Suprapubic skin (tissue), 4 donors: ENCODE results near the gene SLC5A12. TPM values are rescaled to one million over a fixed set of nuclear protein-coding genes. Genes with fewer than 3 reads are reported as not detected.

ENCODE experiments used
- DNase-seq, 2 donors: peaks; one replicate each; pipeline ENCODE4 v3.0.0-alpha.2; 2019; ENCODE audit warnings: low spot score in 2 of 2
- H3K27ac ChIP-seq: fragments of 200-600 bp; sonication (generic); one replicate; pipeline ENCODE4 v1.5.1; 2019
- H3K27me3 ChIP-seq: fragments of 200-600 bp; sonication (generic); one replicate; pipeline ENCODE4 v1.5.1; 2019
- H3K36me3 ChIP-seq: fragments of 200-600 bp; sonication (generic); one replicate; pipeline ENCODE4 v1.5.1; 2019
- H3K4me1 ChIP-seq: fragments of 200-600 bp; sonication (generic); one replicate; pipeline ENCODE4 v1.5.1; 2019
- H3K4me3 ChIP-seq: fragments of 200-600 bp; sonication (generic); one replicate; pipeline ENCODE4 v1.5.1; 2019; ENCODE audit warnings: mild to moderate bottlenecking
- H3K9me3 ChIP-seq: fragments of 200-600 bp; sonication (generic); one replicate; pipeline ENCODE4 v1.5.1; 2019
- CTCF ChIP-seq, 2 donors: fragments of 200-600 bp in 1 of 2; fragments of 450-650 bp in 1 of 2; sonication (generic) in 1 of 2; IDR thresholded peaks; one replicate each; pipeline ENCODE4 v1.5.1; 2016 to 2019; ENCODE audit warnings: antibody characterized with exemption in 2 of 2, mild to moderate bottlenecking in 1 of 2, moderate library complexity in 1 of 2
- EP300 ChIP-seq: sonication (generic); formaldehyde crosslinking; IDR thresholded peaks from one replicate; pipeline ENCODE4 v1.6.1; 2017; ENCODE audit warnings: antibody characterized with exemption
- POLR2A ChIP-seq, 2 donors: fragments of 450-650 bp; IDR thresholded peaks; one replicate each; pipeline ENCODE4 v1.6.1; 2017; ENCODE audit warnings: antibody characterized with exemption in 2 of 2, mild to moderate bottlenecking in 2 of 2, moderate library complexity in 2 of 2
- POLR2AphosphoS5 ChIP-seq, 3 donors: sonication (generic); formaldehyde crosslinking; IDR thresholded peaks; one replicate each; pipeline ENCODE4 v1.6.1; 2017; ENCODE audit warnings: antibody characterized with exemption in 3 of 3
- WGBS: methylation state at CpG from one replicate; pipeline ENCODE4 v1.1.5; 2018; 5-methylcytosine and 5-hydroxymethylcytosine counted together
- total RNA-seq, 4 donors: library from RNA; depleted of rRNA; stranded (reverse); fragments of >200 nt; gene quantifications; one replicate each; pipeline ENCODE4 v1.1.0, GENCODE V29; 2016

SLC5A12 gene
- not detected for total RNA-seq

- H3K4me1 ChIP-seq = no peaks in the 10 kb centered on the region
- H3K36me3 ChIP-seq = no peaks in the 10 kb centered on the region
- no peak within 1 kb of the TSS for H3K4me3 ChIP-seq
- DNase-seq = no peak
- no peak within 1 kb of the TSS for H3K27ac ChIP-seq
- TF ChIP-seq CTCF (IDR thresholded peaks at IDR 0.05) = no peak
- no peak for TF ChIP-seq POLR2A (IDR thresholded peaks at IDR 0.05)
- TF ChIP-seq POLR2AphosphoS5 (IDR thresholded peaks at IDR 0.05) = no peak
- no peak for TF ChIP-seq EP300
- no peaks in the 10 kb centered on the region for H3K9me3 ChIP-seq
- 57% methylated on average over 3 of the region's 3 CpGs for WGBS
- no peaks in the 10 kb centered on the region for H3K27me3 ChIP-seq
These were observed at the start of gene SLC5A12 for GRCh38 chr11:26721948-26722475. TSS of gene SLC5A12 (minus strand) at chr11:26722060. CDS start at chr11:26721714, 346 bp downstream.

DNA sequence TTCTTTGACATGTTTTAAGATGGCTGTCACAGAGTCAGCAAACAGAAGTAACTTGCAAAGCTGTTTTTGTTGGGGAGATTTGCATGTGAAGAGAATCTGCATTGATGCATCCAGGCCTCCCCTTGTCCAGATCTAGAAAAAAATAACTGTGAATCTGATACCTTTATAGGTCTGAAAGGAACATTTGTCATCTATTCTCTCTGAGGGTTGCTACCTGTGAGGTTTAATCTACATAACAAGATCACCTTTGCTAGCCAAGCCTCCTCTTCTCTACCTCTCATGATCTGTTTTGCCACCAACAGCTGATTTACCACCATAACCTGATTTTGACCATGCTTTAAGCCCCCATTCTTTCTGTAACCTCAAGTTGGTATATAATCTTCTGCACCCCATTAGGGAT lies 47.2 kb upstream of the SLC5A12 start:
- Histone ChIP-seq H3K27me3 (no peaks in the 10 kb centered on the region), H3K4me3 (no peak overlapping the region), H3K4me1 (no peaks in the 10 kb centered on the region), H3K27ac (no peak overlapping the region), H3K9me3 (no peaks in the 10 kb centered on the region), H3K36me3 (no peaks in the 10 kb centered on the region)
- DNase-seq = no peak
- no peak for TF ChIP-seq EP300
- TF ChIP-seq CTCF (IDR thresholded peaks at IDR 0.05) = no peak
- no peak for TF ChIP-seq POLR2A (IDR thresholded peaks at IDR 0.05)
- no peak for TF ChIP-seq POLR2AphosphoS5 (IDR thresholded peaks at IDR 0.05)

- Histone ChIP-seq H3K4me3 (no peak overlapping the region), H3K27ac (no peak overlapping the region), H3K27me3 (no peaks in the 10 kb centered on the region), H3K4me1 (no peaks in the 10 kb centered on the region), H3K9me3 (no peaks in the 10 kb centered on the region), H3K36me3 (no peaks in the 10 kb centered on the region)
- TF ChIP-seq POLR2AphosphoS5 (IDR thresholded peaks at IDR 0.05) (no peak), EP300 (no peak), CTCF (IDR thresholded peaks at IDR 0.05) (no peak), POLR2A (IDR thresholded peaks at IDR 0.05) (no peak)
- 88% methylated on average over 2 of the region's 2 CpGs for WGBS
- DNase-seq = no peak
These were observed 45.2 kb upstream of the SLC5A12 start for GRCh38 chr11:26767060-26767459.

DNA sequence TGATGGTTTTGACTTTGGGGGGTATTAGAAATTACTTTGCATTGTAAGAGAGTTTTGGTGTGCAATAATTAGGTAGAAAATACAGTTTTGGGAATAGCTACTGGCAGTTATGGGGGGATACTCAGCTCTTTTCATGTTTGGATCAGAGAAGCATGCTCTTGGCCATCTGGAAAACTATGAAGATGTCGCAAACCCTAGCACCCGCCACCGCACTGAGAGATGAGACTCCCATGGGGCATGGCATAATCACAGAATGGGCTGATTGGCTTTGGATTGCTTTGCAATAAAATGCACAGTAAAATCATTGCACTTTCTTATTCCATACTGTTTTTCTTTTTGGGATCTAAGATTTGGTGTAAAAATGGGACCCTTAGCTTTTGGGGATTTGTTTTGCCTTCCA lies 43.5 kb upstream of the SLC5A12 start:
- WGBS = 93% methylated on average over 3 of the region's 3 CpGs
- Histone ChIP-seq H3K4me1 (no peaks in the 10 kb centered on the region), H3K27me3 (no peaks in the 10 kb centered on the region), H3K9me3 (no peaks in the 10 kb centered on the region), H3K27ac (no peak overlapping the region), H3K4me3 (no peak overlapping the region), H3K36me3 (no peaks in the 10 kb centered on the region)
- TF ChIP-seq CTCF (IDR thresholded peaks at IDR 0.05) = no peak
- no peak for TF ChIP-seq EP300
- TF ChIP-seq POLR2AphosphoS5 (IDR thresholded peaks at IDR 0.05) = no peak
- TF ChIP-seq POLR2A (IDR thresholded peaks at IDR 0.05) = no peak
- no peak for DNase-seq

DNA sequence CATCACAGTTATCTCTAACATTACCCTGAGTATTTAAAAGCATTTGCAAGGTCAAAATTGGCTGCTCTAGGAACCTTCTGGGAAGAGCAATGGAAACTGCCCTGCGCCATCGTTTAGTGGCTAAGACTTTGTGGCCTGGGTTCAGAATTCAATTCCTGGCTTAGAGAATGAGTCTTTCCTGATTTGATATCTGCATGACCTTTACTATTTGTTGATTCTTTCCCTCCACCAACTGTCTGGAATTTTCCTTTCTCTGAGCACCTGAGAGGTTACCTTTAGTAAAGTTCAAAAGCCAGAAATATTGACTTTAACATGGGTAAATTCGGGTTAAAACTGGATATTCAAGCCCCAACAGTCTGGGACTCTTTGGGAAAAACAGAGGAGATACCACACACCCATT lies 43.0 kb upstream of the SLC5A12 start:
- no peak for DNase-seq

More for the DNA sequence above, 43.0 kb upstream of the SLC5A12 start:
- H3K4me1 ChIP-seq = no peaks in the 10 kb centered on the region
- H3K27ac ChIP-seq = no peak overlapping the region
- no peaks in the 10 kb centered on the region for H3K36me3 ChIP-seq
- H3K4me3 ChIP-seq = no peak overlapping the region
- no peaks in the 10 kb centered on the region for H3K27me3 ChIP-seq
- TF ChIP-seq POLR2A (IDR thresholded peaks at IDR 0.05) (no peak), CTCF (IDR thresholded peaks at IDR 0.05) (no peak), EP300 (no peak), POLR2AphosphoS5 (IDR thresholded peaks at IDR 0.05) (no peak)
- no peaks in the 10 kb centered on the region for H3K9me3 ChIP-seq
- 90% methylated on average over 3 of the region's 3 CpGs for WGBS
